HepG2 (cell line): ENCODE measurements around the gene CRYZL1. TPM values are rescaled to one million over a fixed set of nuclear protein-coding genes. Genes with fewer than 3 reads are reported as not detected.

Source experiments
- ARNTL ChIP-seq: sonication (generic); formaldehyde crosslinking; IDR thresholded peaks from 2 replicates; pipeline ENCODE4 v1.4.0; 2020; ENCODE audit warnings: mild to moderate bottlenecking, missing genetic modification reagents
- ATAD3A ChIP-seq: sonication (generic); formaldehyde crosslinking; IDR thresholded peaks from 2 replicates; pipeline ENCODE4 v1.4.0; 2020; ENCODE audit warnings: missing genetic modification reagents
- HINFP ChIP-seq: sonication (generic); formaldehyde crosslinking; IDR thresholded peaks from 2 replicates; pipeline ENCODE4 v1.4.0; 2020; ENCODE audit warnings: low read depth, mild to moderate bottlenecking, missing genetic modification reagents
- HMGXB4 ChIP-seq, 2 experiments: sonication (generic) in 1 of 2; formaldehyde crosslinking in 1 of 2; IDR thresholded peaks; 2 replicates each; pipeline versions ENCODE4 v1.4.0 to v1.6.1; 2018 to 2020; ENCODE audit warnings: missing genetic modification reagents in 2 of 2, borderline replicate concordance in 1 of 2, low read depth in 1 of 2, mild to moderate bottlenecking in 1 of 2, missing biosample characterization in 1 of 2
- JDP2 ChIP-seq: sonication (generic); formaldehyde crosslinking; IDR thresholded peaks from 2 replicates; pipeline ENCODE4 v1.8.1; 2022; ENCODE audit warnings: missing genetic modification reagents, borderline replicate concordance
- KDM3A ChIP-seq: IDR thresholded peaks from 2 replicates; pipeline ENCODE4 v1.6.1; 2018; ENCODE audit warnings: low read depth, missing compliant biosample characterization
- POLR2AphosphoS5 ChIP-seq: IDR thresholded peaks from 2 replicates; pipeline ENCODE4 v1.6.1; 2012; ENCODE audit warnings: low read depth, low read length
- SUZ12 ChIP-seq: fragments of 150-350 bp; IDR thresholded peaks from 2 replicates; pipeline ENCODE4 v1.6.1; 2014; ENCODE audit warnings: low read depth, low read length
- TRIM24 ChIP-seq: sonication (generic); formaldehyde crosslinking; IDR thresholded peaks from 2 replicates; pipeline ENCODE4 v1.8.0; 2022; ENCODE audit warnings: mild to moderate bottlenecking, missing genetic modification reagents
- ZFY ChIP-seq: sonication (generic); formaldehyde crosslinking; IDR thresholded peaks from 2 replicates; pipeline ENCODE4 v1.4.0; 2020; ENCODE audit warnings: missing genetic modification reagents
- ZNF12 ChIP-seq: sonication (generic); formaldehyde crosslinking; IDR thresholded peaks from 2 replicates; pipeline ENCODE4 v1.5.0; 2020; ENCODE audit warnings: missing genetic modification reagents
- ZNF296 ChIP-seq: sonication (generic); formaldehyde crosslinking; conservative IDR thresholded peaks from 2 replicates; pipeline ENCODE4 v1.5.0; 2020; ENCODE audit warnings: mild to moderate bottlenecking, missing genetic modification reagents
- ZNF414 ChIP-seq: sonication (generic); formaldehyde crosslinking; IDR thresholded peaks from 2 replicates; pipeline ENCODE4 v1.5.0; 2020; ENCODE audit warnings: missing genetic modification reagents
- ZNF460 ChIP-seq: sonication (generic); formaldehyde crosslinking; IDR thresholded peaks from 2 replicates; pipeline ENCODE4 v1.5.1; 2020; ENCODE audit warnings: missing genetic modification reagents, mild to moderate bottlenecking, borderline replicate concordance
- ZNF75D ChIP-seq: sonication (generic); formaldehyde crosslinking; IDR thresholded peaks from 2 replicates; pipeline ENCODE4 v1.8.1; 2023; ENCODE audit warnings: missing genetic modification reagents, mild to moderate bottlenecking, borderline replicate concordance
- polyA plus RNA-seq, 8 experiments: library from polyadenylated mRNA; depleted of rRNA in 3 of 8; stranded (reverse) in 7 of 8; unstranded in 1 of 8; fragments of >200 nt; fragmentation: Illumina TruSeq in 4 of 8; extraction: Trizol in 4 of 8; gene quantifications; 2 replicates each; pipeline versions ENCODE4 v1.2.1 to v1.2.3, GENCODE V29; 2011 to 2016; ENCODE audit warnings: low read depth in 4 of 8, missing spikeins in 1 of 8, mixed read lengths in 1 of 8; ENCODE audit not compliant: insufficient read depth in 1 of 8
- total RNA-seq, 5 experiments: library from RNA; depleted of rRNA; stranded (reverse); fragments of >200 nt; fragmentation: Illumina TruSeq; extraction: Trizol; gene quantifications; 2 replicates each; pipeline ENCODE4 v1.2.3, GENCODE V29; 2016; ENCODE audit warnings: low read depth in 1 of 5
- TF ChIP-seq, protein P1 (sequence below): sonication (generic); IDR thresholded peaks from 2 replicates; pipeline ENCODE4 v1.6.1; 2016; ENCODE audit warnings: low read depth, borderline replicate concordance
- TF ChIP-seq, protein P2 (sequence below): IDR thresholded peaks from 2 replicates; pipeline ENCODE4 v1.6.1; 2016
- TF ChIP-seq, protein P3 (sequence below): sonication (generic); formaldehyde crosslinking; IDR thresholded peaks from 2 replicates; pipeline ENCODE4 v1.5.1; 2020; ENCODE audit warnings: missing genetic modification reagents, mild to moderate bottlenecking, borderline replicate concordance
- TF ChIP-seq, protein P4 (sequence below): sonication (generic); formaldehyde crosslinking; IDR thresholded peaks from 2 replicates; pipeline ENCODE4 v1.9.0; 2022; ENCODE audit warnings: low read depth, missing genetic modification reagents

The CRYZL1 gene
- total and polyA plus RNA-seq, 2 of the 13 experiments (the other 11 are each of a cell fraction or from before 2014, with no cell fraction given), result 20.3 to 27.7 TPM

- TF ChIP-seq ATAD3A (no peak), JDP2 (CRISPR knock-in tag) (no peak; the same call in 1 of the 2 replicates), KDM3A (no peak), HMGXB4 (CRISPR knock-in tag; IDR thresholded peaks at IDR 0.05; ENCODE audit: borderline replicate concordance in 1 of 2, low read depth in 1 of 2) (no peak; a peak in 1 of 4 replicates), ZNF460 (no peak), HINFP (no peak), SUZ12 (no peak), ZNF296 (CRISPR knock-in tag) (no peak; the same call in 1 of the 2 replicates), ZNF12 (CRISPR knock-in tag) (no peak), ZFY (CRISPR knock-in tag) (peak; percentile 68), ZNF414 (CRISPR knock-in tag) (no peak; the same call in 1 of the 2 replicates), ARNTL (CRISPR knock-in tag) (0 out of 2 replicates have a peak, but pooled peaks have one; percentile 16), POLR2AphosphoS5 (peak; percentile 72), ZNF75D (no peak), TRIM24 (CRISPR knock-in tag) (no peak)
- TF ChIP-seq, protein P1, sequence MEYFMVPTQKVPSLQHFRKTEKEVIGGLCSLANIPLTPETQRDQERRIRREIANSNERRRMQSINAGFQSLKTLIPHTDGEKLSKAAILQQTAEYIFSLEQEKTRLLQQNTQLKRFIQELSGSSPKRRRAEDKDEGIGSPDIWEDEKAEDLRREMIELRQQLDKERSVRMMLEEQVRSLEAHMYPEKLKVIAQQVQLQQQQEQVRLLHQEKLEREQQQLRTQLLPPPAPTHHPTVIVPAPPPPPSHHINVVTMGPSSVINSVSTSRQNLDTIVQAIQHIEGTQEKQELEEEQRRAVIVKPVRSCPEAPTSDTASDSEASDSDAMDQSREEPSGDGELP, result peak; percentile 68; the same call in 1 of the 2 replicates
- TF ChIP-seq, protein P2, sequence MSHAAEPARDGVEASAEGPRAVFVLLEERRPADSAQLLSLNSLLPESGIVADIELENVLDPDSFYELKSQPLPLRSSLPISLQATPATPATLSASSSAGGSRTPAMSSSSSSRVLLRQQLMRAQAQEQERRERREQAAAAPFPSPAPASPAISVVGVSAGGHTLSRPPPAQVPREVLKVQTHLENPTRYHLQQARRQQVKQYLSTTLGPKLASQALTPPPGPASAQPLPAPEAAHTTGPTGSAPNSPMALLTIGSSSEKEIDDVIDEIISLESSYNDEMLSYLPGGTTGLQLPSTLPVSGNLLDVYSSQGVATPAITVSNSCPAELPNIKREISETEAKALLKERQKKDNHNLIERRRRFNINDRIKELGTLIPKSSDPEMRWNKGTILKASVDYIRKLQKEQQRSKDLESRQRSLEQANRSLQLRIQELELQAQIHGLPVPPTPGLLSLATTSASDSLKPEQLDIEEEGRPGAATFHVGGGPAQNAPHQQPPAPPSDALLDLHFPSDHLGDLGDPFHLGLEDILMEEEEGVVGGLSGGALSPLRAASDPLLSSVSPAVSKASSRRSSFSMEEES, result no peak
- TF ChIP-seq, protein P3, sequence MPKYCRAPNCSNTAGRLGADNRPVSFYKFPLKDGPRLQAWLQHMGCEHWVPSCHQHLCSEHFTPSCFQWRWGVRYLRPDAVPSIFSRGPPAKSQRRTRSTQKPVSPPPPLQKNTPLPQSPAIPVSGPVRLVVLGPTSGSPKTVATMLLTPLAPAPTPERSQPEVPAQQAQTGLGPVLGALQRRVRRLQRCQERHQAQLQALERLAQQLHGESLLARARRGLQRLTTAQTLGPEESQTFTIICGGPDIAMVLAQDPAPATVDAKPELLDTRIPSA, result no peak
- TF ChIP-seq, protein P4, sequence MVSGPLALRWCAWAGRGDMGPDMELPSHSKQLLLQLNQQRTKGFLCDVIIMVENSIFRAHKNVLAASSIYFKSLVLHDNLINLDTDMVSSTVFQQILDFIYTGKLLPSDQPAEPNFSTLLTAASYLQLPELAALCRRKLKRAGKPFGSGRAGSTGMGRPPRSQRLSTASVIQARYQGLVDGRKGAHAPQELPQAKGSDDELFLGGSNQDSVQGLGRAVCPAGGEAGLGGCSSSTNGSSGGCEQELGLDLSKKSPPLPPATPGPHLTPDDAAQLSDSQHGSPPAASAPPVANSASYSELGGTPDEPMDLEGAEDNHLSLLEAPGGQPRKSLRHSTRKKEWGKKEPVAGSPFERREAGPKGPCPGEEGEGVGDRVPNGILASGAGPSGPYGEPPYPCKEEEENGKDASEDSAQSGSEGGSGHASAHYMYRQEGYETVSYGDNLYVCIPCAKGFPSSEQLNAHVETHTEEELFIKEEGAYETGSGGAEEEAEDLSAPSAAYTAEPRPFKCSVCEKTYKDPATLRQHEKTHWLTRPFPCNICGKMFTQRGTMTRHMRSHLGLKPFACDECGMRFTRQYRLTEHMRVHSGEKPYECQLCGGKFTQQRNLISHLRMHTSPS (CRISPR knock-in tag), result no peak
Observed at GRCh38 chr21:33541756-33542639, 99.5 kb downstream of the CRYZL1 start, which contains the start of gene GART (continued).
